ENCODE measurements around the gene FBXO11.
"Not testable (repeated sequence)": the region's sequence is repeated elsewhere in the genome, so short reads cannot be mapped to it uniquely, and the experiment has no call there.

Gene FBXO11

GRCh38 chr2:47906157-47907038 lies at the start of gene FBXO11:
Gene FBXO11 (minus strand): TSS chr2:47906498. CDS start chr2:47905720, 778 bp downstream.
- DNase-seq: peak; percentile 98

DNA sequence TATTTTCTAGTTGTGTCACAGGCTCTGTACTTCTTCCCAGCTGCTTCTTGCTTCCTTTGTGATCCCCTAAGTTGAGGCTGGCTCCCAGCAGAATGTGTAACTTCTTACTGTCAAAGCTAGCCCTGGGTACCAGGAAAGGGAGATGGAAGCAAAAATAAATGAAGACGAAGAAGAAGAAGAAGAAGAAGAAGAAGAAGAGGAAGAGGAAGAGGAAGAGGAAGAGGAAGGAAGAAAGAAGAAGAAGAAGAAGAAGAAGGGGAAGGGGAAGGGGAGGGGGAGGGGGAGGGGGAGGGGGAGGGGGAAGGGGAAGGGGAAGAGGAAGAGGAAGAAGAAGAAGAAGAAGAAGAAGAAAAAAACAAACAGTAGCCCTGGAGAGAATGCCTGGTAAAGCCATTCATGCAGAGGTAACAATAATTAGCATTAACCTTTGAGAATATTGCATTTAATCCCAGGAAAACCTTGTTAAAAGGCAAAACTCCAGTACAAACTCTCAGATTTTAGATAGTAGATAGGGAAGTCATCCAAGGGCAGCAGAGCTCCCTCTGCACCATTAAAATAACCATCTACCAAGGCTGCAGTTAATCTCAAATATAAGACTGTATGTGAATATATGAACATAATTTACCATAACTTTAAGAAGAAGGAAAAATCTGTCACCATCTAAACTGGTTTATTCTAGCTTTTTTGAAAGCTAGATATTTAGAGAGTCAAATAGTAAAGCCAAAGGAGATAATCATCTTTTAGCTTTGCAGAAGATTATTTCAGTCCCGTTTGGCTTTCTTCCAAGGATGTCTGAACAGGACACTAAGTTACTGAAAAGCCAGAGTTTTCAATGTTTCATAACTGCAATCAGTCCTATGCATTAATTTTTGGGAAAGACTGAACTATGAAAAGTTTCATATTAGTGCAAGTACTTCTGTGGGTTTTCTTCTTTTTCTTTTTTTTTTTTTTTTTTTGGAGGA lies 44.3 kb upstream of the FBXO11 start:
- DNase-seq: no peak

GRCh38 chr2:47946593-47946992 lies 40.3 kb upstream of the FBXO11 start:
- DNase-seq: no peak

GRCh38 chr2:47945046-47945781 lies 38.9 kb upstream of the FBXO11 start:
- DNase-seq: no peak

DNA sequence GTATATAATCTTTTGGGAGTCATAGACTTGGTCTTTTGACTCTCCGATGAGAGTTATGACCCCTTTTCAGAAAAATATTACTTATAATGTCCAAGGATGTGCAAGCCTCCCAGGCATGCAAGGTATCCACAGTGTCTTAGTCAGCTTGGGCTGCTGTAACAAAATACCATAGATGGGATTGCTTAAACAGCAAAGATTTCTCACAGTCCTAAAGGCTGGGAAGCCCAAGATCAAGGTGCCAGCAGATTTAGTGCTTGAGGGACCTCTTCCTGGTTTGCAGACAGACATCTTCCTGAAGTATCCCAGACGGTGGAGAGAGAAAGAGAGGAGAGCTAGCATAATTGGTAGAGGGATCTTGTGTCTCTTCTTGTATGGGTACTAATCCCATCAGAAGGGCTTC lies 35.6 kb upstream of the FBXO11 start:
- DNase-seq: no peak

GRCh38 chr2:47937677-47938076 lies 31.4 kb upstream of the FBXO11 start:
- no peak for DNase-seq

DNA sequence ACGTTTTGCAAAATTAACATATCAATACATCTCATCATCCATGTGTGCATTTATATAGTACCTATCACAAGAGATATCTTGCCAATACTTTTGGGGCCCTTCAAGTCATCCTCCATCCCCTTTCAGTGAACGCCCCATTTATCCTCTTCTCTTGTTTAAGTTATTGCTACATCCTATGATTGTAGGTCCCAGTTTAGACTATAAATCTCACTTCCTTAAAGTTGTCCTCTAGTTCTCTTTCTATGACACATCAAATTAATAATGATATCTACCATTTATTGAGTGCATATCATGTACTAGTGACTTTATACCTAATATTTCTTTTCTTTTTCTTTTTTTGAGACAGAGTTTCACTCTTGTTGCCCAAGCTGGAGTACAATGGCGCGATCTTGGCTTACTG lies 28.8 kb upstream of the FBXO11 start:
- no peak for DNase-seq

GRCh38 chr2:47918043-47918442 lies 11.7 kb upstream of the FBXO11 start:
- no peak for DNase-seq

DNA sequence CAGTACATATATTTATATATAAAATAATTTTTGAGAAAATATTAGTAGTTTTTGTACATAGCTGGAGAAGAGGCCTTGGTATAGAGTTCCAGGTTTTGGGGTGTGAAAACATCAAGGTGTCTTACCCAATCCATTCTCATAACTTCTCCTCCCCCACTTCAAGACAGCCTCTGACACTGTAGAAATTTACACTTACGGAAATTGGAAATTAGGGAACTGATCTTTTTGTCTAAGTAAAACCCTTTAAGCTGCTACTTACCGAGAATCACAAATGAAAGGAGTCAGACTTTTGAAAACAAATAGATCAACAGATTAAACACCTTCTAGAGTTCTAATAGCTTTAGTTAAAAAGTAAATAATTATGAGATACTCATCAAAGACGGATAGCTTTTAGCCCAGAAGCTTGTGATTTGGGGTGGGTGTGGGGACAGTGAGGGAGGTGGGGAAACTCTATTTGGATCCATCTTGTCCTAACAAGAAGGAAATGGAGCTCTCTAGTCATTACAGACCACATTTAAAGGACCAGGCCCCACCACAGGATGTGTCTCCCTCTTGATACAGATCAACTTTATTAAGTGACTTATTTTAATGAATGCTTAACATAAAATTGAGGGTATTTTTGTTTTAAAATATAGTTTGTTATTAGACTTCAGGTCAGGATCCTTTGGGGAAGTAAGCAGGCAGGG lies 11.1 kb upstream of the FBXO11 start:
- no peak for DNase-seq

DNA sequence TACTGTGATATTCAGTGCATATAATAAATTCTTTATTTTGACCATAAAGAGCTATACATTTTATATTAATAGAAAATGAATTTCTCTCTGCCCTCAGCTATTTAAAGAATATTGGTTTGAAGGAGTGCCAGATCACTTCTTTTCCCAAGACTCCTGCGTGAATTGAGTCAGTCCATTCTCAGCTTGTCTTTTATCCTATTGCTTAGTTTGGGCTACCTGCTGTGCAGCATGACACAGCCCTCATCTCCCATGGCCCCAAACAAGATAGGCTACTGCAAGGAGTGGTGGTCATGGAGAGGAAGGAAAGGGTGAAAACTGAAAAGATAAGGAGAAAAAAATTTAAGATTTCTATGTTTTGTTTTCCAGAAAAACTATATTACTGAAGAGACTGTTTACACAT lies 10.1 kb upstream of the FBXO11 start:
- DNase-seq: no peak

DNA sequence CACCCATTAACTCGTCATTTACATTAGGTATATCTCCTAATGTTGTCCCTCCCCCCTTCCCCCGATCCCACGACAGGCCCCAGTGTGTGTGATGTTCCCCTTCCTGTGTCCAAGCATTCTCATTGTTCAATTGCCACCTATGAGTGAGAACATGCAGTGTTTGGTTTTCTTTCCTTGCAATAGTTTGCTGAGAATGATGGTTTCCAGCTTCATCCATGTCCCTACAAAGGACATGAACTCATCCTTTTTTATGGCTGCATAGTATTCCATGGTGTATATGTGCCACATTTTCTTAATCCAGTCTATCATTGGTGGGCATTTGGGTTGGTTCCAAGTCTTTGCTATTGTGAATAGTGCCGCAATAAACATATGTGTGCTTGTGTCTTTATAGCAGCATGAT lies 4.4 kb upstream of the FBXO11 start:
- DNase-seq: not testable (repeated sequence)

DNA sequence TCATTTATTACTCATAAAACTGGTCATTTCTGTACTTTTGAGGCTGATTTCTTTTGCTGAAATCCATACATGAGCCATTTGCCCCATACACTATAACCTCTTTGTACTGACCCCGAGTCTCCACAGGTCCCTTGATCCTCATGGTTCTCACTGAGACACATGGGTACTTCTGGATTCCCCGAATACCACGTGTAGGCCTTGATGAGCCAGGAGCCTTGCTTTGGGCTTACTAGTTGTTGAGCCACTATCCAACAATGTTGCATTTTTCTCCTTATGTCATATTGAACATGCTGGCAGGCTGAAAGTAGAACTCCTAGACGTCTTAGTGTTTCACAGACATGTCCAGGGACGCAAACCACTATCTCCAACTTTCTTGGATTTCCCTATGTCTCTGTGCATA lies 2.4 kb upstream of the FBXO11 start:
- no peak for DNase-seq

DNA sequence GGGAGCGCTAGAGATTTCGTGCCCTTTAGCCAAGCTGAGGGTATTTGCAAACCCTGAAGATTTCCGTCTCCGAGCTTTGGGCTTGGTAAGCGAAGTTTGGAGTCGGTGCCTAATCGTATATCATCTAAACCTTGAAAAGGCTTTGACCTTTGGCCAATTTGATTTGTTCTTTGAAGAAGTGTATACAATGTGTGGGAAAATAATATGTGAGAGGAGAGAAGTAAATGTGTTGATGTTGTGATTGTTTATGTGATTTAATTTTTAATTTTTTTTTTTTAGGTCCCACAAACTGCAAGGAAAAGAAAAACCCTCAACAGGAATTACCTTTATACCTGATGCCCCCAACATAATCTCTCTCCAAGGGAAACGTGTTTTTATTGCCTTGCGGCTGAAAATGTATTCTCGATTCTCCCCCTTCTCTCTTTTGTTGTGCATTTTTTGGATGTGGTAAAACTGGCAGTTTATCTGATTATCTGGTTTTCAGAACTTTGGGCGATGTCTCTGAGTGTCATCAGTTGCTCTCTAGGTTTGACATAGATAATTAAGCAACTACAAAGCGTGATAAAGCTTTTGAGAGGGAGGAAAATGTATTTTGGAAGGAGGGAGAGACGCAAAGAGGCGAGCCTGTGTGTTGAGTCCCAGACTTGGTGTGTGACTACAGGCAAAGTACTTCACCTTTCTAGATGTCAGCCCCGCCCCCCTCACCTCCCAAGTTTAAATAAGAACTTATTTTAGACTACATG lies 912 bp upstream of the FBXO11 start:
- DNase-seq: peak; percentile 7 to 71

DNA sequence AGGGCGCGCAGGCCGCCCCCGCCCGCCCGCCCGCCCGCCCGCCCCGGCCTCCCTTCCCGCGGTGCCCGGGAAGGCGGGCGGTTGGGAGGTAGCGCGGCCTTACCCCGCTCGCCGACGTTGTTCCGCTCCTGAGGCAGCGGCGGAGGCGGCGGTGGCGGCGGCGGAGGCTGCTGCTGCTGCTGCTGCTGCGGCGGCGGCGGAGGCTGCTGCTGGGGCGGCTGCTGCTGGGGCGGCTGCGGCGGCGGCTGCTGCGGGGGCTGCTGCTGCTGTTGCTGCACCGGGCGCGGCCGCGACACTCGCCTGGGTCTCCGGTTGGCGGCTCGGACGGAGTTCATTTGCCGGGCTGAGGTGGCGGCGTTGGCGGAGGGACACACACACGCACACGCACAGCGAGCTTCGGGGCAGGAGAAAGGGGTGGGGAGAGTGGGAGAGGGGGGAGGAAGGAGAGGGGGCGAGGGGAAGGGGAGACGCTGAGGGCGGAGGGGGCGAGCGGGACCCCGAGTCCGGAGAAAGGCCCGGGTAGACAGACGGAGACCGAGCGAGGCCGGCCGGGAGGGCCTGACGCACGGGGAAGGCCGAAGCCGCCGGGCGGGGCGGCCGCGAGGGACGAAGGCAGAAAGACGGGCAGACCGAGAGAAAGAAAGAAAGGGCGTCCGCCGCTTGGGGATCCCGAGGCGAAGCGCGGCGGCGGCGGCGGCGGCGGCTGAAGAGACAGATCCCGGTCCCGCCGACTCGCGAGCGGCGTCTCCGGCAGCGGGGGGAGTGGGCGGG lies 727 bp downstream of the FBXO11 start:
- peak; percentile 51 to 68 for DNase-seq

DNA sequence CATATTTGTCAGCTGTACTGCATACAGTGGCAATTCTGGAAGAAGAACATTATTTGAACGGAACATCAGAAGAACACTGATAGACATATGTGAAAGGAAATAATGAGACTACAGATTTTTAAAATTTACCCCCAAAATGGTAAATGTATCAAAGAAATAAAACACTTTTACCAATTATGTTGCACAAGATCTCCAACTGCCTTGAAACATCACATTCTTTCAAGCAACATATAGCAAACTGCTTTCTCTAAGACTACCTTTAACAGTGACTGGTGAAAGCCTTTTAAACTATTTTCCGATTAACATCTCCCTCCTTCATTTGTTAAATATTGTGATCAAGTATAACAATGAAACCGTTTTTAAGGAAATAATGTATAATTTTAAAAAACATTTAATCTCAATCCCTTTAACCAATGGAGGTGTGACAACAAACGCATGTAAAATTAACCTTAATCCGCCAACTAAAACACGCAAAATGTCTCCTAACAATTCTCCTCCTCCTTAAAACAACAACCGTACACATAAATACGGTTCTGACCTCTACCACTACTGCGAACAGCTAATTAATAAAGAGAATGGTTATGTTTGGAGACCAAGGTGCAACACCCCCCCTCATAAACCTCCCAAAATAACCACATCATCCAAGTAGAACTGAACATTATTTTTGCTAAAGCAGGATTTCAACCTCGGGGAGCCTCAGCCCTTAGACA lies 2.4 kb downstream of the FBXO11 start:
- no peak for DNase-seq

- not testable (repeated sequence) for DNase-seq
These were observed 4.4 kb downstream of the FBXO11 start for GRCh38 chr2:47901892-47902291.

GRCh38 chr2:47900857-47901256 lies 5.4 kb downstream of the FBXO11 start:
- DNase-seq: no peak

- DNase-seq: no peak
These were observed 6.1 kb downstream of the FBXO11 start for GRCh38 chr2:47899915-47900816.

All from CD4-positive, alpha-beta T cell treated with Interferon alpha-2 for 1 hour (primary cell).